ENCODE measurements around the gene NAALADL1. TPM values are rescaled to one million over a fixed set of nuclear protein-coding genes. Genes with fewer than 3 reads are reported as not detected.

NAALADL1 gene
- total RNA-seq, 1 donor from 2014 or later, result 56.8 TPM

DNA sequence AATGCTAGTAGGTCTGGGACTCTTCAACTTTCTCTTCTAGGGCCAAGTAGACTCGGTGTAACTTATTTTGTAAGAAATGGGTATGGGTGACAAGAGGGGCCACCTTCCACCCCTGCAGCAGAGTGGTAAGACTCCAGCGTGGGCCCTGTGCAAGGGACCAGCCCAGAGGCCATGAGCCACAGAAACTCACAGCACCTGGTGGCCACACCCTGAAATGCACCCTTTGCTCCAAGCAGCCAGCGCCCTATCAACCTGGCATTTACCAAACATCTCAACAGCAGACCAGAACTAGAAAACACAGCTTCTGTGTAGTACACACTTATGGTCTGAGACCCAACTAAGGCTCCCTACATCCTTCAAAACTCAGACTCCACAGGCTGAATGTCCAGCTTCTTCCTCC is 19.8 kb upstream of the NAALADL1 start:
- TF ChIP-seq, protein P1, sequence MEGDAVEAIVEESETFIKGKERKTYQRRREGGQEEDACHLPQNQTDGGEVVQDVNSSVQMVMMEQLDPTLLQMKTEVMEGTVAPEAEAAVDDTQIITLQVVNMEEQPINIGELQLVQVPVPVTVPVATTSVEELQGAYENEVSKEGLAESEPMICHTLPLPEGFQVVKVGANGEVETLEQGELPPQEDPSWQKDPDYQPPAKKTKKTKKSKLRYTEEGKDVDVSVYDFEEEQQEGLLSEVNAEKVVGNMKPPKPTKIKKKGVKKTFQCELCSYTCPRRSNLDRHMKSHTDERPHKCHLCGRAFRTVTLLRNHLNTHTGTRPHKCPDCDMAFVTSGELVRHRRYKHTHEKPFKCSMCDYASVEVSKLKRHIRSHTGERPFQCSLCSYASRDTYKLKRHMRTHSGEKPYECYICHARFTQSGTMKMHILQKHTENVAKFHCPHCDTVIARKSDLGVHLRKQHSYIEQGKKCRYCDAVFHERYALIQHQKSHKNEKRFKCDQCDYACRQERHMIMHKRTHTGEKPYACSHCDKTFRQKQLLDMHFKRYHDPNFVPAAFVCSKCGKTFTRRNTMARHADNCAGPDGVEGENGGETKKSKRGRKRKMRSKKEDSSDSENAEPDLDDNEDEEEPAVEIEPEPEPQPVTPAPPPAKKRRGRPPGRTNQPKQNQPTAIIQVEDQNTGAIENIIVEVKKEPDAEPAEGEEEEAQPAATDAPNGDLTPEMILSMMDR (IDR thresholded peaks at IDR 0.05), result peak in 1 of 3 experiments; percentile 38
- H3K27ac ChIP-seq, result no peak overlapping the region
- no peak for DNase-seq (ENCODE audit: low spot score in 2 of 2)
- no peaks in the 10 kb centered on the region for H3K4me1 ChIP-seq
- H3K4me3 ChIP-seq, result no peak overlapping the region
- no peaks in the 10 kb centered on the region for H3K27me3 ChIP-seq
- intact Hi-C loops (cut with DNase I), result no loop called here
- no peaks in the 10 kb centered on the region for H3K9me3 ChIP-seq
- no peaks in the 10 kb centered on the region for H3K36me3 ChIP-seq

- intact Hi-C loops (cut with DNase I), result no loop called here
These were observed 19.1 kb upstream of the NAALADL1 start for GRCh38 chr11:65077451-65077850.

DNA sequence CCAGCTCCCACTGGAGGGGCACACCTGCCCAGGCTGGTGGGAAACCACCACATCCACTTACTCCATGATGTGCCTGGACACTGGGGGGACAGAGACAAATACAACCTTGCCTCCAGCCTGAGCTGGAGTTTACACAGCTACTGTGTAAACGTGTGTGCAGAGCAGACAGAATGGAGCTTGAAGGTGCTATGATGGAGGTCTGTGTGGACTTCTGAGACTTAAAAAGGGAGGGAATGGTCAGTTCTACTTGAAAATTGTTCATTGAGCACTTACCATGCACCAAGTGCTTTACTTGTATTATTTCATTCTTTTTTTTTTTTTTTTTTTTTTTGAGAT is 14.2 kb upstream of the NAALADL1 start:
- no peaks in the 10 kb centered on the region for H3K27me3 ChIP-seq
- H3K27ac ChIP-seq, result no peak overlapping the region
- TF ChIP-seq, protein P1 (IDR thresholded peaks at IDR 0.05), result no peak
- H3K9me3 ChIP-seq, result no peaks in the 10 kb centered on the region
- intact Hi-C loops (cut with DNase I), result no loop called here
- no peak for DNase-seq (ENCODE audit: low spot score in 2 of 2)
- H3K4me3 ChIP-seq, result no peak overlapping the region
- no peaks in the 10 kb centered on the region for H3K4me1 ChIP-seq
- H3K36me3 ChIP-seq, result no peaks in the 10 kb centered on the region

More at GRCh38 chr11:65077451-65077850, 19.1 kb upstream of the NAALADL1 start:
- no peak overlapping the region for H3K4me3 ChIP-seq
- no peaks in the 10 kb centered on the region for H3K27me3 ChIP-seq
- no peak for DNase-seq (ENCODE audit: low spot score in 2 of 2)
- no peaks in the 10 kb centered on the region for H3K9me3 ChIP-seq
- no peaks in the 10 kb centered on the region for H3K4me1 ChIP-seq
- no peaks in the 10 kb centered on the region for H3K36me3 ChIP-seq
- TF ChIP-seq, protein P1 (IDR thresholded peaks at IDR 0.05), result no peak
- H3K27ac ChIP-seq, result no peak overlapping the region

GRCh38 chr11:65071907-65072630 is 13.7 kb upstream of the NAALADL1 start:
- no peak overlapping the region for H3K4me3 ChIP-seq
- H3K36me3 ChIP-seq, result no peaks in the 10 kb centered on the region
- intact Hi-C loops (cut with DNase I), result no loop called here
- no peaks in the 10 kb centered on the region for H3K27me3 ChIP-seq
- H3K4me1 ChIP-seq, result no peaks in the 10 kb centered on the region
- H3K9me3 ChIP-seq, result no peaks in the 10 kb centered on the region
- H3K27ac ChIP-seq, result no peak overlapping the region
- no peak for DNase-seq (ENCODE audit: low spot score in 2 of 2)
- TF ChIP-seq, protein P1 (IDR thresholded peaks at IDR 0.05), result no peak

GRCh38 chr11:65069217-65069616 is 10.9 kb upstream of the NAALADL1 start:
- TF ChIP-seq, protein P1 (IDR thresholded peaks at IDR 0.05), result no peak
- no peaks in the 10 kb centered on the region for H3K4me1 ChIP-seq

More at GRCh38 chr11:65069217-65069616, 10.9 kb upstream of the NAALADL1 start:
- intact Hi-C loops (cut with DNase I), result no loop called here
- no peak overlapping the region for H3K27ac ChIP-seq
- no peaks in the 10 kb centered on the region for H3K27me3 ChIP-seq
- H3K4me3 ChIP-seq, result no peak overlapping the region
- no peak for DNase-seq (ENCODE audit: low spot score in 2 of 2)
- H3K9me3 ChIP-seq, result no peaks in the 10 kb centered on the region
- H3K36me3 ChIP-seq, result no peaks in the 10 kb centered on the region

Measured in ascending aorta (tissue), 2 donors.